Sciatic nerve (tissue), 2 donors: Measurements from ENCODE around the gene ZFP36. TPM values are rescaled to one million over a fixed set of nuclear protein-coding genes. Genes with fewer than 3 reads are reported as not detected.

Experiments
- ATAC-seq: fragments of 200-7000 bp; cut with Tn5 transposase; one replicate; pipeline ENCODE4 v1.9.1; 2020; ENCODE audit warnings: mild to moderate bottlenecking, moderate library complexity
- DNase-seq: peaks from one replicate; pipeline ENCODE4 v3.0.0-alpha.2; 2020; ENCODE audit warnings: low spot score
- intact Hi-C: fragments of 100-400 bp; cut with DNase I; formaldehyde crosslinking; loops from one replicate; pipeline ENCODE4 v1.14.2; 2022
- total RNA-seq: library from RNA; stranded (reverse); fragmentation: NEBNext Ultra II Directional; extraction: Animal tissue kit (Norgen Biotek cat#: 25700); gene quantifications from one replicate; pipeline ENCODE4 v1.2.1, GENCODE V29; 2021
- donor health status: DM: no; HTN: no; CAD: no.
- donor health status: DM: no; HTN: no; CAD: no.

Gene ZFP36
- total RNA-seq, 1 donor from 2014 or later: 342 TPM

GRCh38 chr19:39382991-39383828 is 23.4 kb upstream of the ZFP36 start:
- ATAC-seq (no peak), DNase-seq (no peak)
- intact Hi-C loops: no loop called here

GRCh38 chr19:39384839-39385568 is 21.6 kb upstream of the ZFP36 start:
- no peak for DNase-seq
- intact Hi-C loops: no loop called here
- no peak for ATAC-seq

- ATAC-seq (no peak), DNase-seq (no peak)
- intact Hi-C loops: no loop called here
Measured at GRCh38 chr19:39385629-39386411, 20.8 kb upstream of the ZFP36 start.

GRCh38 chr19:39386557-39386956 is 20.1 kb upstream of the ZFP36 start:
- intact Hi-C loops: no loop called here
- ATAC-seq (no peak), DNase-seq (no peak)

- intact Hi-C loops: no loop called here
- no peak for DNase-seq
- ATAC-seq: no peak
Measured at GRCh38 chr19:39388657-39389056, 18.0 kb upstream of the ZFP36 start.

GRCh38 chr19:39389631-39390414 is 16.8 kb upstream of the ZFP36 start:
- intact Hi-C loops: loop anchor here (10.0 kb wide), 1 partner anchor 45 kb away; the partner anchor contains the start of gene SAMD4B
- DNase-seq: no peak
- no peak for ATAC-seq

GRCh38 chr19:39390451-39390750 is 16.2 kb upstream of the ZFP36 start:
- no peak for ATAC-seq
- intact Hi-C loops: loop anchor here (10.0 kb wide), 1 partner anchor 46 kb away; the partner anchor contains the start of gene SAMD4B

GRCh38 chr19:39390751-39391437 is 15.8 kb upstream of the ZFP36 start, which contains the start of the genes MED29 and PAF1:
MED29 (plus strand) TSS chr19:39391378; CDS start chr19:39391423, 45 bp downstream.
PAF1 (minus strand) TSS chr19:39391106; CDS start chr19:39390864, 242 bp downstream.
- peak; percentile 99 for ATAC-seq
- intact Hi-C loops: loop anchor here (10.0 kb wide), 1 partner anchor 46 kb away; the partner anchor contains the start of gene SAMD4B
- DNase-seq: peak; percentile 96

More at GRCh38 chr19:39390451-39390750, 16.2 kb upstream of the ZFP36 start:
- DNase-seq: no peak

GRCh38 chr19:39397360-39398296 is 9.0 kb upstream of the ZFP36 start:
- ATAC-seq (peak; percentile 83), DNase-seq (peak; percentile 95)
- intact Hi-C loops: loop anchor here (10.0 kb wide), 1 partner anchor 53 kb away; the partner anchor contains the start of gene SAMD4B

- intact Hi-C loops: loop anchor here (10.0 kb wide), 1 partner anchor 54 kb away; the partner anchor contains the start of gene SAMD4B
- DNase-seq: peak; percentile 83
- peak; percentile 10 for ATAC-seq
Measured at GRCh38 chr19:39398297-39398864, 8.3 kb upstream of the ZFP36 start.

GRCh38 chr19:39399668-39400050 is 7.0 kb upstream of the ZFP36 start:
- intact Hi-C loops: loop anchor here (10.0 kb wide), 1 partner anchor 55 kb away; the partner anchor contains the start of gene SAMD4B
- no peak for DNase-seq

GRCh38 chr19:39400061-39400460 is 6.6 kb upstream of the ZFP36 start:
- DNase-seq: no peak
- intact Hi-C loops: no loop called here
- ATAC-seq: no peak

More at GRCh38 chr19:39399668-39400050, 7.0 kb upstream of the ZFP36 start:
- no peak for ATAC-seq

- intact Hi-C loops: no loop called here
- DNase-seq (no peak), ATAC-seq (no peak)
Measured at GRCh38 chr19:39401070-39401548, 5.5 kb upstream of the ZFP36 start.

- intact Hi-C loops: no loop called here
- no peak for ATAC-seq
- peak; percentile 76 for DNase-seq
Measured at GRCh38 chr19:39401549-39402345, 4.9 kb upstream of the ZFP36 start.
